ENCODE data around the gene SAMHD1.
A peak's percentile ranks its signal among the peaks of the same experiment; 100 is the strongest.

Gene SAMHD1

DNA sequence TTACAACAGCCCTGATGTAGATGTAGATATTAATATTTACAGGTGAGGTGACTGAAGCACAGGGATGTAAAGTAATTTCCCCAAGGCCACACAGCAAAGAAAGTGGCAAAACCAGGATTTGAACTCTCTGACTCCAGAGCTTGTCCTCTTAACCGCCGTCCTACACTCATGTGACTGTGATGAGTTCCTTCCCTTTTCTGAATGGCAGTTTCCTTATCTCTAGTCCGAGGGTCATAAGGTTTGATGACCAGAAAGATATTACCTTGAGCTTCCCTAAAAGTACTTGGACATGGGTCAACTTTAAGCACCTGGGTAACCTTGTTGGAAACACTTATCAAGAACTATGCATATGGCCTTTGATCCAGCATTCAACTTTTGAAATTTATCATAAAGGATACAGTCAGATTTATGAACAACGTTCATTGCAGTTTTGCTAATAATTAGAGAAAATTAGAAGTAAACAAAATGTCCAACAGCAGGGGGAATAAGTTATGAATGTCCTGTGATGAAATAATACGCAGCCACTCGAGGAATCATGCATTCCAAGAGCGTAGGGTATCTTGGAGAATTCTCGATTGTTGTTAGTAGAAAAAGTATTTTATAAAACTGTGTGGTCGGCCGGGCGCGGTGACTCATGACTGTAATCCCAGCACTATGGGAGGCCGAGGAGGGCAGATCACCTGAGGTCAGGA is 77.9 kb downstream of the SAMHD1 start:
- DNase-seq (ENCODE audit: low spot score): no peak

DNA sequence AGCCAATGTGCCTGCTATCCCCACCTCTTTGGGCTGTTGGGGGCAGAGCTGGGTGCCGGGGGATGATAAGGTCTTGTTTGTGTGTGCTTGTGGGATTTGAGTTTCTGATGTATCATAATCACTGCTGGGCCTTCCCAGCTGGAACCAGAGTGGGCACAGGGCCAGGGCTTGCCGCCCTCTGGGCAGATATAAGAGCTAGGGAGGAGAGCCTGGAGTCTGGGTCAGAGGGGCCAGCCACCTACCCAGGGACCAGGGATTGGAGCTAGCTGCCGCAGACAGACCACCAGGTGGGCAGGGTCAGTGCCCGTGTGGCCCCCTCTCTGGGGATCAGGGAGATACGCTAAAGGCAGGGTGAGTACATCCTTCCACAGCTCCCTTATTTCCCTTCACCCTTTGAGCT is 78.7 kb downstream of the SAMHD1 start:
- DNase-seq (ENCODE audit: low spot score): no peak

DNA sequence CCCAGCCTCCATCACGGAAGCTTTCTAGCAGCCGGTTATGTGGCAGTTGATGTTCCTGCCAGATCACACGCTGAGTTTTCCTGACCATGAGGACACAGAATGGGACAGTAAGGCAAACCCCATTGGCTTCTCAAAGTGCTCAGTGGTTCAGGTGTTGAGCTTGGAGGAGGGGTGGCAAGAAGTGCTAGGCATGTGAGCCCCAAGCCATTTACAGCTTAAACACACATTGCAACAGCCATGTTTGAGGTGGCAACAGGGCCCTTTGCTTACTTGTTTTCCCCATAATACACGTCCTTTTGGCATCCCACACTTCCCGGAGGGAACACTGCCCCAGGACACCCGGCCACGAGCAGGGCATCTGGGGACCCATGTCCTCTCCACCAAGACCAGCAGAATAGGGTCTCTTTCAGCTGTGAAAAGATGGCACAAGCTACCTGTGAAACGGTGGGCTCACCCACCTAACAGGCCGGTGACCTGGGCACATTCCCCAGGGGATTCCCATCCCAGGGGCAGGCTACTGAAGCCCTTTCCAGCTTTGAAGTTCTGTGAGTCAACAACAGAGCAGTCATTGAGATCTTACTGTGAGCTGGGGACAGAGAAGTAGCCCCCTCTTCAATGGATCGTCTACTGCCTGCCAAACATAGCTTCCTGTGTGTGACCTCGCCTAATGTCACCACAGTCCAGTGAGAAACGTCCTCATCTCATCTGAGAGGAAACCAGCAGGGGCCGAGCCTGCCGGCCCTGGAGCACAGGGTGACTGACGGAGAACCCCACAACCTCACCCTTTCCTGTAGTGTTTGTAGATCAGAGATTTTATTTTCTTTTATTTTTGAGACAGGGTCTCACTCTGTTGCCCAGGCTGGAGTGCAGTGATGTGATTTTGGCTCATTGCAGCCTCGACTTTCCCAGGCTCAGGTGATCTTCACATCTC is 79.6 kb downstream of the SAMHD1 start:
- no peak for DNase-seq (ENCODE audit: low spot score)

DNA sequence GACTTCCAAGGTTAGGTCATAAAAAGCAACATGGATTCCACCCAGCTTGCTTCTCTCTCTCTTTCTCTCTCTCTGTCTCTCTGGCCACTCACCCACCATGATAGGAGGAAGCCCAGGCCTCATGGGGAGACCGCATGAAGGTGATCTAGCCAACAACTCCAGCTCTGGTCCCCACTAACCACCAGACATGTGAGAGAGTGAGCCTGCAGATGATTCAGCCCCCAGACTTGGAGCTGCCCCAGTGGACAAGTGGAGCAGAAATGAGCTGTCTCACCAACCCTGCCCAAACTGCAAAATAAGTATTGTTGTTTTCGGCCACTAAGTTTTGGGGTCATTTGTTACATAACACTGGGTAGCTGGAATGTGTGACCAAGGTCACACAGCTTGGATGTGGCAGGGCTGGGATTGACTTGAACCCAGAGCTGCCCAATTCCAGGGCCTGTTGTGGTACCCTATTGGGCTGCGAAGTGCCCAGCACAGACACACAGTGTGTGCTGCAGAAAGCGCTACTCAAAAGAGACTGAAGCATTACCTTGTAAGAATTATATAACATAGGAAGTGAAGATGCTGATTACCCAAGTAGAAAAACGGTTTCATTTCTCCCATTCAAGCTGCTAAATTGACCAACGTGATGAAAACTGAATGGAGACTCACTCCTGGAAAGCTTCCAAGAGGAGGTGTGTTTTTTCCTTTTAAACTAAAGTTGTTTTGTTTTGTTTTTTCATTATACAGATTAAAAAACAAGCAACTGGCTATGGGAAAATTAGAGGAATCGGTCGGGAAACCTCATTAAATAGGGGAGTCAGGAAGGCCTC is 84.6 kb downstream of the SAMHD1 start:
- peak; percentile 80 for DNase-seq (ENCODE audit: low spot score)

DNA sequence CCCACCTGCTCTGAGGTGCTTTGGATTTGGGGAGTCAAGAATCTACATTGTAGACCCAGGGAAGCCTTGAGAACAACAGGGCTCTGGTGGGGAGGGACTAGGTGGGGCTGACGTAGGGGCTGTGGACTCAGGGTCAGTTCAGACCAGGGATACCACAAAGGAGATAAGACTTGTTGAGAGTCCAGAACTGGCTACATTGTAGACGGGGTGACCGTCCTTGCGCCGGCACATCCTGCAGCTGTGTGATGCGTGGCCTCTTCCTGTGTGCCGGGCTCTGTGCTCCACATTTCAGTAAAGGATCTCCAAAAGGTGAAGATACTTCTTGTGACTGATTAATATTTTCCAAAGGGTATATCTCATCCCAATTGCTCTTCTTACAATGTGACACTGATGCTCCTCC is 85.3 kb downstream of the SAMHD1 start:
- DNase-seq (ENCODE audit: low spot score): no peak

- DNase-seq (ENCODE audit: low spot score): no peak
These were observed 85.7 kb downstream of the SAMHD1 start for GRCh38 chr20:36865861-36866149.

GRCh38 chr20:36865076-36865860 is 86.2 kb downstream of the SAMHD1 start:
- DNase-seq (ENCODE audit: low spot score): no peak

- no peak for DNase-seq (ENCODE audit: low spot score)
These were observed 88.4 kb downstream of the SAMHD1 start for GRCh38 chr20:36862857-36863668.

- DNase-seq (ENCODE audit: low spot score): peak; percentile 92
These were observed 89.4 kb downstream of the SAMHD1 start for GRCh38 chr20:36861875-36862801.

- DNase-seq (ENCODE audit: low spot score): no peak
These were observed 90.0 kb downstream of the SAMHD1 start for GRCh38 chr20:36861625-36861874.

- no peak for DNase-seq (ENCODE audit: low spot score)
These were observed 90.5 kb downstream of the SAMHD1 start for GRCh38 chr20:36860811-36861624.

DNA sequence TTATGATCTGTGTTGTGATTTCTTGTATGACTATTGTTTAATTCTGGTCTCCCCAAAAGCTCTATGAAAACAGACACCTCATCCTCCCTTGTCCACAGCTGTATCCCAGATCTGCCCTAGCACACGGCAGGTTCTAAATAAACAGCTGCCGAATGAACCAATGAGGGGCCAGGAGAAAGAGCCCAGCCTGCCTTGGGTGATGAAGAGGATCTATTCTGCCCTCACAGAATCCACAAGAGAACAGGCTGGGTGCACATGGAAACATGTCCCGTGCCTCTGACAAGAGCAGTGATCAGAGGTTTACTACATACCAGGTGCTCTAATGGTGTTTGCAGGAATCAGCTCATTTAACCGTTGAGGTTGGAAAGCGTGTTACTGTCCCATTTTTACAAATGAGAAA is 91.2 kb downstream of the SAMHD1 start:
- DNase-seq (ENCODE audit: low spot score): no peak

- DNase-seq (ENCODE audit: low spot score): no peak
These were observed 91.7 kb downstream of the SAMHD1 start for GRCh38 chr20:36859700-36860330.

DNA sequence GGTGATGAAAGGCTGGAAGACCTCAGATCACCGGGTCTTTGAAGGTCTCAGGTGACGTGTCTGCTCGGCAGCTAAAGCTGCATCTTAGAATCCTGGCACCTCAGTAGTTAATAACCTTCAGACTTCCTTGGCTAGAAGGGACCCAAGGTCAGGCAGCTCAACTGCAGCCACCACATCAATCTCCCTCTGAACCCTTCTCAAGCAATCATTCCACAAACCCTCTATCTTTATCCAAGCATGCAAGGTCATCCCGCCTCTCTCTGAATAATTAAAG is 92.3 kb downstream of the SAMHD1 start:
- DNase-seq (ENCODE audit: low spot score): no peak

GRCh38 chr20:36856691-36857635 is 94.5 kb downstream of the SAMHD1 start:
- DNase-seq (ENCODE audit: low spot score): no peak

- no peak for DNase-seq (ENCODE audit: low spot score)
These were observed 95.3 kb downstream of the SAMHD1 start for GRCh38 chr20:36856195-36856594.

GRCh38 chr20:36855241-36855657 is 96.3 kb downstream of the SAMHD1 start:
- DNase-seq (ENCODE audit: low spot score): no peak

Measured in AG20443 (cell line).